T-helper 17 cell (primary cell): ENCODE data around the gene SLFN5. TPM values are rescaled to one million over a fixed set of nuclear protein-coding genes. Genes with fewer than 3 reads are reported as not detected.
"Not testable (repeated sequence)": the region's sequence is repeated elsewhere in the genome, so short reads cannot be mapped to it uniquely, and the experiment has no call there.

ENCODE experiments used
- ATAC-seq: fragments of 150-1000 bp; cut with Tn5 transposase; 2 replicates; pipeline ENCODE4 v1.10.0; 2021; ENCODE audit warnings: mild to moderate bottlenecking, moderate library complexity
- DNase-seq, 3 donors: peaks; one replicate each; pipeline versions ENCODE4 v3.0.0 to v3.0.0-alpha.2; 2020 to 2021
- H3K9me3 ChIP-seq: one replicate; pipeline ENCODE4 v1.7.0; 2013; ENCODE audit warnings: low read length, mild to moderate bottlenecking; ENCODE audit not compliant: control insufficient read depth, poor library complexity, severe bottlenecking
- H3K27ac Mint-ChIP-seq: one replicate; pipeline ENCODE4 v1.8.0; 2022; ENCODE audit warnings: mild to moderate bottlenecking, moderate library complexity, mixed read lengths
- H3K27me3 Mint-ChIP-seq: one replicate; pipeline ENCODE4 v1.8.0; 2022; ENCODE audit warnings: mixed read lengths
- H3K36me3 Mint-ChIP-seq: one replicate; pipeline ENCODE4 v1.8.0; 2022; ENCODE audit warnings: low read depth, mixed read lengths
- H3K4me1 Mint-ChIP-seq: one replicate; pipeline ENCODE4 v1.8.0; 2022; ENCODE audit warnings: mild to moderate bottlenecking, mixed read lengths
- H3K4me3 Mint-ChIP-seq: one replicate; pipeline ENCODE4 v1.8.0; 2022; ENCODE audit warnings: mild to moderate bottlenecking, moderate library complexity, mixed read lengths
- total RNA-seq, 4 donors: library from RNA in 2 of 4; stranded (reverse) in 2 of 4; gene quantifications; one replicate each; pipeline ENCODE4 v1.2.3 and lab custom pipeline; 2022 to 2026

The SLFN5 gene
- total RNA-seq: 100 to 1,000 TPM; 104 to 109 TPM
- total RNA-seq (lab: John Stamatoyannopoulos, UW): 368 to 493 reads per million in 2 donors

- no peaks in the 10 kb centered on the region for H3K9me3 ChIP-seq
- Mint-ChIP-seq H3K27ac (peak within 1 kb of the TSS; percentile 97), H3K36me3 (peaks cover 28% of the 10 kb centered on the region), H3K4me3 (peak within 1 kb of the TSS; percentile 98), H3K4me1 (peaks cover 54% of the 10 kb centered on the region), H3K27me3 (no peaks in the 10 kb centered on the region)
- peak; percentile 87 for ATAC-seq
- peak; percentile 82 to 87 (median 87) for DNase-seq
Measured at GRCh38 chr17:35242805-35243560, at the start of gene SLFN5. SLFN5 (plus strand) TSS chr17:35243072; CDS start chr17:35258691, 15,619 bp downstream.

- not testable (repeated sequence) for H3K4me1 Mint-ChIP-seq, H3K4me3 Mint-ChIP-seq, DNase-seq, H3K9me3 ChIP-seq, ATAC-seq, H3K27ac Mint-ChIP-seq, H3K27me3 Mint-ChIP-seq, H3K36me3 Mint-ChIP-seq
Measured at GRCh38 chr17:35194001-35194400, 48.9 kb upstream of the SLFN5 start, which contains the start of gene SLC35G3. SLC35G3 (minus strand) TSS chr17:35194393; CDS start chr17:35194307, 86 bp downstream.

- H3K4me3 Mint-ChIP-seq, H3K9me3 ChIP-seq, H3K27ac Mint-ChIP-seq, H3K4me1 Mint-ChIP-seq, H3K36me3 Mint-ChIP-seq, H3K27me3 Mint-ChIP-seq, DNase-seq, ATAC-seq: not testable (repeated sequence)
Measured at GRCh38 chr17:35195062-35195461, 47.8 kb upstream of the SLFN5 start.

GRCh38 chr17:35202582-35202981 is 40.3 kb upstream of the SLFN5 start:
- H3K4me1 Mint-ChIP-seq: peaks cover 10% of the 10 kb centered on the region
- H3K27me3 Mint-ChIP-seq, DNase-seq, ATAC-seq, H3K27ac Mint-ChIP-seq, H3K4me3 Mint-ChIP-seq, H3K36me3 Mint-ChIP-seq, H3K9me3 ChIP-seq: not testable (repeated sequence)

GRCh38 chr17:35210741-35211140 is 32.1 kb upstream of the SLFN5 start:
- H3K27ac Mint-ChIP-seq: peak overlapping the region; percentile 75
- no peaks in the 10 kb centered on the region for H3K27me3 Mint-ChIP-seq
- ATAC-seq (no peak), DNase-seq (no peak)
- no peak overlapping the region for H3K4me3 Mint-ChIP-seq
- H3K9me3 ChIP-seq: no peaks in the 10 kb centered on the region
- H3K36me3 Mint-ChIP-seq: peaks cover 5% of the 10 kb centered on the region
- H3K4me1 Mint-ChIP-seq: peaks cover 55% of the 10 kb centered on the region

GRCh38 chr17:35212668-35213067 is 30.2 kb upstream of the SLFN5 start:
- peak overlapping the region; percentile 81 for H3K27ac Mint-ChIP-seq
- H3K9me3 ChIP-seq: no peaks in the 10 kb centered on the region
- no peak for DNase-seq
- no peaks in the 10 kb centered on the region for H3K27me3 Mint-ChIP-seq
- ATAC-seq: no peak
- H3K4me3 Mint-ChIP-seq: peak overlapping the region; percentile 86
- H3K4me1 Mint-ChIP-seq: peaks cover 60% of the 10 kb centered on the region
- H3K36me3 Mint-ChIP-seq: peaks cover 3% of the 10 kb centered on the region

GRCh38 chr17:35213412-35213940 is 29.4 kb upstream of the SLFN5 start:
- DNase-seq (no peak), ATAC-seq (no peak)
- Mint-ChIP-seq H3K36me3 (peaks cover 3% of the 10 kb centered on the region), H3K4me3 (peak overlapping the region; percentile 86), H3K27ac (peak overlapping the region; percentile 81), H3K4me1 (peaks cover 64% of the 10 kb centered on the region), H3K27me3 (no peaks in the 10 kb centered on the region)
- no peaks in the 10 kb centered on the region for H3K9me3 ChIP-seq

- Mint-ChIP-seq H3K27ac (peak overlapping the region; percentile 81), H3K36me3 (no peaks in the 10 kb centered on the region), H3K4me1 (peaks cover 69% of the 10 kb centered on the region), H3K4me3 (peak overlapping the region; percentile 86), H3K27me3 (no peaks in the 10 kb centered on the region)
- peak in 2 of 3 donors; percentile 15 to 17 for DNase-seq
- no peaks in the 10 kb centered on the region for H3K9me3 ChIP-seq
- ATAC-seq: peak; percentile 92
Measured at GRCh38 chr17:35214192-35214591, 28.7 kb upstream of the SLFN5 start.

GRCh38 chr17:35214631-35215273 is 28.1 kb upstream of the SLFN5 start:
- no peak for DNase-seq
- peak; percentile 56 for ATAC-seq
- H3K9me3 ChIP-seq: no peaks in the 10 kb centered on the region
- H3K4me1 Mint-ChIP-seq: peaks cover 70% of the 10 kb centered on the region
- no peaks in the 10 kb centered on the region for H3K36me3 Mint-ChIP-seq
- H3K27ac Mint-ChIP-seq: peak overlapping the region; percentile 81
- no peaks in the 10 kb centered on the region for H3K27me3 Mint-ChIP-seq
- H3K4me3 Mint-ChIP-seq: peak overlapping the region; percentile 86

- H3K4me3 Mint-ChIP-seq: no peak overlapping the region
- H3K27me3 Mint-ChIP-seq: no peaks in the 10 kb centered on the region
- DNase-seq (no peak), ATAC-seq (no peak)
- no peaks in the 10 kb centered on the region for H3K36me3 Mint-ChIP-seq
- H3K9me3 ChIP-seq: no peaks in the 10 kb centered on the region
- H3K4me1 Mint-ChIP-seq: peaks cover 65% of the 10 kb centered on the region
- peak overlapping the region; percentile 81 for H3K27ac Mint-ChIP-seq
Measured at GRCh38 chr17:35217107-35217506, 25.8 kb upstream of the SLFN5 start.

GRCh38 chr17:35218915-35219314 is 24.0 kb upstream of the SLFN5 start:
- Mint-ChIP-seq H3K36me3 (no peaks in the 10 kb centered on the region), H3K27ac (peak overlapping the region; percentile 96), H3K4me3 (peak overlapping the region; percentile 81), H3K4me1 (peaks cover 47% of the 10 kb centered on the region), H3K27me3 (no peaks in the 10 kb centered on the region)
- no peaks in the 10 kb centered on the region for H3K9me3 ChIP-seq
- ATAC-seq: no peak
- DNase-seq: no peak

- H3K4me1 Mint-ChIP-seq: peaks cover 22% of the 10 kb centered on the region
- ATAC-seq: no peak
Measured at GRCh38 chr17:35222452-35222851, 20.4 kb upstream of the SLFN5 start.

GRCh38 chr17:35224436-35224835 is 18.4 kb upstream of the SLFN5 start:
- DNase-seq: no peak
- no peaks in the 10 kb centered on the region for H3K9me3 ChIP-seq
- H3K27me3 Mint-ChIP-seq: no peaks in the 10 kb centered on the region
- no peak for ATAC-seq
- no peak overlapping the region for H3K4me3 Mint-ChIP-seq
- H3K27ac Mint-ChIP-seq: peak overlapping the region; percentile 79
- H3K4me1 Mint-ChIP-seq: peaks cover 15% of the 10 kb centered on the region
- peaks cover under 1% of the 10 kb centered on the region for H3K36me3 Mint-ChIP-seq

More at GRCh38 chr17:35222452-35222851, 20.4 kb upstream of the SLFN5 start:
- no peaks in the 10 kb centered on the region for H3K9me3 ChIP-seq
- no peaks in the 10 kb centered on the region for H3K27me3 Mint-ChIP-seq
- H3K4me3 Mint-ChIP-seq: no peak overlapping the region
- H3K36me3 Mint-ChIP-seq: no peaks in the 10 kb centered on the region
- H3K27ac Mint-ChIP-seq: no peak overlapping the region
- DNase-seq: no peak
